ENCODE results near the gene CBFA2T3.
"Not testable (repeated sequence)": the region's sequence is repeated elsewhere in the genome, so short reads cannot be mapped to it uniquely, and the experiment has no call there.

CBFA2T3 gene

GRCh38 chr16:88894681-88895300 is 82.2 kb downstream of the CBFA2T3 start:
- TF ChIP-seq CTCF (conservative IDR thresholded peaks at IDR 0.05) = no peak
- TF ChIP-seq ZFX (IDR thresholded peaks at IDR 0.05) = no peak
- no peak overlapping the region for H3K27ac ChIP-seq

- H3K27ac ChIP-seq = not testable (repeated sequence)
These were observed 82.7 kb downstream of the CBFA2T3 start for GRCh38 chr16:88894266-88894665.

- H3K27ac ChIP-seq = no peak overlapping the region
These were observed 83.7 kb downstream of the CBFA2T3 start for GRCh38 chr16:88893127-88893968.

GRCh38 chr16:88892065-88892464 is 84.9 kb downstream of the CBFA2T3 start:
- TF ChIP-seq CTCF (conservative IDR thresholded peaks at IDR 0.05) = no peak
- no peak for TF ChIP-seq ZFX (IDR thresholded peaks at IDR 0.05)
- no peak overlapping the region for H3K27ac ChIP-seq

More at GRCh38 chr16:88893127-88893968, 83.7 kb downstream of the CBFA2T3 start:
- no peak for TF ChIP-seq CTCF (conservative IDR thresholded peaks at IDR 0.05)
- no peak for TF ChIP-seq ZFX (IDR thresholded peaks at IDR 0.05)

GRCh38 chr16:88891083-88891482 is 85.9 kb downstream of the CBFA2T3 start:
- H3K27ac ChIP-seq = no peak overlapping the region
- no peak for TF ChIP-seq ZFX (IDR thresholded peaks at IDR 0.05)
- TF ChIP-seq CTCF (conservative IDR thresholded peaks at IDR 0.05) = no peak

- not testable (repeated sequence) for H3K27ac ChIP-seq
These were observed 87.2 kb downstream of the CBFA2T3 start for GRCh38 chr16:88889702-88890352.

GRCh38 chr16:88888461-88889387 is 88.3 kb downstream of the CBFA2T3 start:
- no peak overlapping the region for H3K27ac ChIP-seq
- TF ChIP-seq ZFX (IDR thresholded peaks at IDR 0.05) = no peak
- no peak for TF ChIP-seq CTCF (conservative IDR thresholded peaks at IDR 0.05)
